ENCODE results near the gene PDE3A. TPM values are rescaled to one million over a fixed set of nuclear protein-coding genes. Genes with fewer than 3 reads are reported as not detected.

The PDE3A gene
- total RNA-seq, 1 donor: 14.8 TPM

DNA sequence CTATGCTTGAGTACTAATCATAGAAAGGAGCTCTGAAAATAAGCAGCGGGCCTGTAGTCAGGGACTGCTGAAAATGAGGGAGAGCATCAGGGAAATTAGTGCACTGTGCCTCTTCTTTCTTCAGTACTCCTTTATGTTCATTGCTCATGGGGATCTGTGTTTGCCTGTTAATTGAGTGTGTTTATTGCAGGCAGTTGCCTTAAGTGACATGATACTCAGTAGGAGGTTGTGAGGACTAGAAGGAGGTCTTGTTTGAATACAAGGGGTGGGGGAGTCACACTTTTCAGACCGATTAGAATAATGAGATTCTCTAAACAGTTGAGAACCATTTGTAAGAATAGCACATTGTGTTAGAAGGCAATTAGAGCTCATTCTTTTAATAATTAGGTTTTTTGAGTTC, 224.2 kb downstream of the PDE3A start:
- TF ChIP-seq, protein P1, sequence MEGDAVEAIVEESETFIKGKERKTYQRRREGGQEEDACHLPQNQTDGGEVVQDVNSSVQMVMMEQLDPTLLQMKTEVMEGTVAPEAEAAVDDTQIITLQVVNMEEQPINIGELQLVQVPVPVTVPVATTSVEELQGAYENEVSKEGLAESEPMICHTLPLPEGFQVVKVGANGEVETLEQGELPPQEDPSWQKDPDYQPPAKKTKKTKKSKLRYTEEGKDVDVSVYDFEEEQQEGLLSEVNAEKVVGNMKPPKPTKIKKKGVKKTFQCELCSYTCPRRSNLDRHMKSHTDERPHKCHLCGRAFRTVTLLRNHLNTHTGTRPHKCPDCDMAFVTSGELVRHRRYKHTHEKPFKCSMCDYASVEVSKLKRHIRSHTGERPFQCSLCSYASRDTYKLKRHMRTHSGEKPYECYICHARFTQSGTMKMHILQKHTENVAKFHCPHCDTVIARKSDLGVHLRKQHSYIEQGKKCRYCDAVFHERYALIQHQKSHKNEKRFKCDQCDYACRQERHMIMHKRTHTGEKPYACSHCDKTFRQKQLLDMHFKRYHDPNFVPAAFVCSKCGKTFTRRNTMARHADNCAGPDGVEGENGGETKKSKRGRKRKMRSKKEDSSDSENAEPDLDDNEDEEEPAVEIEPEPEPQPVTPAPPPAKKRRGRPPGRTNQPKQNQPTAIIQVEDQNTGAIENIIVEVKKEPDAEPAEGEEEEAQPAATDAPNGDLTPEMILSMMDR (IDR thresholded peaks at IDR 0.05; ENCODE audit: extremely low read depth, low read depth, low read length): no peak
- H4K20me1 ChIP-seq (ENCODE audit: insufficient read depth, low read length): no peaks in the 10 kb centered on the region

DNA sequence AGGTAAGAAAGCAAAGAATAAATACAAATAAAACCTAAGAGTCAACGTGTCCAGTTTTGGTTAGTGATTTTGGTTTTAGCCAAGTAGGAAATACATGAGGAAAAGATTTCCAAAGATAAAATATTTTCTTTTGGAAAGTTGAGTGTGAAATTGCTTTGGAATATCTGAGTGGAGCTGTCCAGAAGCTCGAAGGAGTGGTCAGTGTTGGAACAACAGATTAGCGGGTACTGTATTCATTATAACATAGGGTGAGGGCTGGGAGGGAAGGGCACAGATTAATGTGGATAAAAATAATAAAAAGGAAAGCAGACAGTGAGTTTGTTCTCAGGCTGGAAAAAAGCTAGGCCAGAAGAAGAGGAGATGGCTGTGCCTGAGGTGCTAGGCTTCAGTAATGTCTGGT, 225.3 kb downstream of the PDE3A start:
- no peaks in the 10 kb centered on the region for H4K20me1 ChIP-seq (ENCODE audit: insufficient read depth, low read length)
- TF ChIP-seq, protein P1 (IDR thresholded peaks at IDR 0.05; ENCODE audit: extremely low read depth, low read depth, low read length): no peak
- DNase-seq (ENCODE audit: insufficient read length, low spot score, missing footprints): no peak
- H3K4me2 ChIP-seq (ENCODE audit: insufficient read depth, low read length): no peak overlapping the region
- no peak overlapping the region for H2AFZ ChIP-seq (ENCODE audit: low read length)
- H3K27me3 ChIP-seq (ENCODE audit: insufficient read depth, low read length): no peaks in the 10 kb centered on the region
- H3K79me2 ChIP-seq (ENCODE audit: insufficient read depth, low read length): peaks cover 7% of the 10 kb centered on the region
- no peak overlapping the region for H3K4me3 ChIP-seq (ENCODE audit: insufficient read depth, low read length)
- H3K36me3 ChIP-seq (ENCODE audit: insufficient read depth, low read length): no peaks in the 10 kb centered on the region
- no peaks in the 10 kb centered on the region for H3K4me1 ChIP-seq (ENCODE audit: insufficient read depth, low read length)
- H3K27ac ChIP-seq (ENCODE audit: low read depth, low read length): no peak overlapping the region
- no peaks in the 10 kb centered on the region for H3K9me3 ChIP-seq (ENCODE audit: low read depth, low read length)

More for the DNA sequence above, 224.2 kb downstream of the PDE3A start:
- DNase-seq (ENCODE audit: insufficient read length, low spot score, missing footprints): no peak
- H3K79me2 ChIP-seq (ENCODE audit: insufficient read depth, low read length): peaks cover 6% of the 10 kb centered on the region
- H3K36me3 ChIP-seq (ENCODE audit: insufficient read depth, low read length): no peaks in the 10 kb centered on the region
- no peak overlapping the region for H3K27ac ChIP-seq (ENCODE audit: low read depth, low read length)
- no peak overlapping the region for H3K4me2 ChIP-seq (ENCODE audit: insufficient read depth, low read length)
- H3K4me1 ChIP-seq (ENCODE audit: insufficient read depth, low read length): no peaks in the 10 kb centered on the region
- no peaks in the 10 kb centered on the region for H3K27me3 ChIP-seq (ENCODE audit: insufficient read depth, low read length)
- no peaks in the 10 kb centered on the region for H3K9me3 ChIP-seq (ENCODE audit: low read depth, low read length)
- no peak overlapping the region for H3K4me3 ChIP-seq (ENCODE audit: insufficient read depth, low read length)
- H2AFZ ChIP-seq (ENCODE audit: low read length): no peak overlapping the region

DNA sequence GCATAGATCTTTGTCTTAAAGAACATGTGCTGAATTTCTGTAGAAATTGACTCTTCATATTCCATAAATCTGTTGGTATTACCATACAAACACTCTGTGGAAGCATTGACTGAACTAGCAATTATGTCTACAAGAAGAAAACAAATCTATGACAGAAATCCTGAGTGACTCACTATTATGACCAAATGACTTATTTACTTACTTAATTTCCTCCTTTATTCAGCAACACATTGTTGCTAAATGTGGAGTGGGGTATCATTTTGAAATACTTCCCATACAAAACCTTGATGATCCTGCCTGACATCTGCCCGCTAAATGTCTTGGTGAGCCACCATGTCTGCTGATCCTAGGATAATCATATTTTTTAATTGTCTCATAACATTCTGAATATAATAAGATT, 227.7 kb downstream of the PDE3A start:
- TF ChIP-seq, protein P1 (IDR thresholded peaks at IDR 0.05; ENCODE audit: extremely low read depth, low read depth, low read length): no peak
- no peak overlapping the region for H3K27ac ChIP-seq (ENCODE audit: low read depth, low read length)
- H3K36me3 ChIP-seq (ENCODE audit: insufficient read depth, low read length): no peaks in the 10 kb centered on the region
- H3K4me3 ChIP-seq (ENCODE audit: insufficient read depth, low read length): no peak overlapping the region
- no peaks in the 10 kb centered on the region for H3K27me3 ChIP-seq (ENCODE audit: insufficient read depth, low read length)
- peaks cover 12% of the 10 kb centered on the region for H3K4me1 ChIP-seq (ENCODE audit: insufficient read depth, low read length)
- H3K4me2 ChIP-seq (ENCODE audit: insufficient read depth, low read length): no peak overlapping the region
- peaks cover 14% of the 10 kb centered on the region for H3K79me2 ChIP-seq (ENCODE audit: insufficient read depth, low read length)
- no peak overlapping the region for H2AFZ ChIP-seq (ENCODE audit: low read length)
- H4K20me1 ChIP-seq (ENCODE audit: insufficient read depth, low read length): no peaks in the 10 kb centered on the region
- H3K9me3 ChIP-seq (ENCODE audit: low read depth, low read length): no peaks in the 10 kb centered on the region
- DNase-seq (ENCODE audit: insufficient read length, low spot score, missing footprints): no peak

DNA sequence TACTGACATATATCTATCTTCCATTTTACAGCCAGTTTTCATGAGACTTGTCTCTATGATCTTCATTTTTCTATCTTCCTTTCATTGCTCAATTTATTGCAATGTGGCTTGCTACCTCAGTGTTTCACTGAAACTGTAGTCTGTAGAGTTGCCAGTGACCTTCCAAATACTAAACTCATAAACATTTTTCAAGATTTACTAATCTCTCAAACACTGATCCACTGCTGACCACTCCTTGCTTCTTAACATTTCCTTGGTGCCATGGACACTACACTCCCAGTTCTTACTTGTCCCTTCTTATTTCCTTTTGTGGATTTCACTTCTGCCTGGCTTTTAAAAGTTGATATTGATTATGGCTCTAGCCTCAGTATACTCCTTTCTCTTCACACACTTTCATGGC, 231.4 kb downstream of the PDE3A start:
- Histone ChIP-seq H3K9me3 (ENCODE audit: low read depth, low read length) (no peaks in the 10 kb centered on the region), H3K27me3 (ENCODE audit: insufficient read depth, low read length) (no peaks in the 10 kb centered on the region), H3K4me2 (ENCODE audit: insufficient read depth, low read length) (no peak overlapping the region), H3K79me2 (ENCODE audit: insufficient read depth, low read length) (peaks cover 18% of the 10 kb centered on the region), H4K20me1 (ENCODE audit: insufficient read depth, low read length) (no peaks in the 10 kb centered on the region), H2AFZ (ENCODE audit: low read length) (peak overlapping the region; percentile 32), H3K4me3 (ENCODE audit: insufficient read depth, low read length) (no peak overlapping the region), H3K36me3 (ENCODE audit: insufficient read depth, low read length) (no peaks in the 10 kb centered on the region), H3K27ac (ENCODE audit: low read depth, low read length) (peak overlapping the region; percentile 30), H3K4me1 (ENCODE audit: insufficient read depth, low read length) (peaks cover 26% of the 10 kb centered on the region)
- DNase-seq (ENCODE audit: insufficient read length, low spot score, missing footprints): no peak
- TF ChIP-seq, protein P1 (IDR thresholded peaks at IDR 0.05; ENCODE audit: extremely low read depth, low read depth, low read length): no peak

Measured in osteoblast (primary cell).